HFF-Myc (cell line): ENCODE measurements around the gene SPTBN1.
"Not testable (repeated sequence)": the region's sequence is repeated elsewhere in the genome, so short reads cannot be mapped to it uniquely, and the experiment has no call there.

ENCODE experiments used
- DNase-seq: peaks from one replicate; pipeline ENCODE4 v3.0.0-alpha.2; 2011; ENCODE audit warnings: low read depth; ENCODE audit errors: extremely low read depth
- H3K4me3 ChIP-seq: replicated peaks from 2 replicates; pipeline ENCODE4 v1.5.1; 2011; ENCODE audit warnings: low read depth, mild to moderate bottlenecking, control low read depth, low read length
- CTCF ChIP-seq: IDR thresholded peaks from 2 replicates; pipeline ENCODE4 v1.5.1; 2012; ENCODE audit warnings: mild to moderate bottlenecking, low read depth, low read length, control low read depth; ENCODE audit errors: missing control alignments

Gene SPTBN1

GRCh38 chr2:54504866-54505265 lies 48.7 kb downstream of the SPTBN1 start:
- no peak for TF ChIP-seq CTCF
- H3K4me3 ChIP-seq, result no peak overlapping the region
- no peak for DNase-seq

DNA sequence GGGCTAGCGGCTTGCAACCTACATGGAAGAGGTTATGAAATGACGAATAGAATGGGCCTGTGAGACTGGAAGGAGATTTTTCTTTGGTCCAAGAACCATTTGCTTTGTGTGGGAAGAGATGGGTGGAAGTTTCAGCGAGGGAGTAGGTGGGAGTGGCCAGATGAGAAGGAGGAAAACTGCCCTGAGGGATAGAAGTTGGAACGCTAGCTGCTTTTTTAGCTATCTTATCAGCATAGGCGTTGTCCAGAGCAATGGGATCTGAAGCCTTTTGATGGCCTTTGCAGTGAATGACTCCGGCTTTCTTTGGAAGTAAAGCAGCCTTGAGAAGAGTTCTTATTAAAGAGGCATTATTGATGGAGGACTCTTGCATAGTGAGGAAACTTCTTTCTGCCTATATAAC lies 52.4 kb downstream of the SPTBN1 start:
- DNase-seq, result no peak
- no peak for TF ChIP-seq CTCF
- H3K4me3 ChIP-seq, result no peak overlapping the region

DNA sequence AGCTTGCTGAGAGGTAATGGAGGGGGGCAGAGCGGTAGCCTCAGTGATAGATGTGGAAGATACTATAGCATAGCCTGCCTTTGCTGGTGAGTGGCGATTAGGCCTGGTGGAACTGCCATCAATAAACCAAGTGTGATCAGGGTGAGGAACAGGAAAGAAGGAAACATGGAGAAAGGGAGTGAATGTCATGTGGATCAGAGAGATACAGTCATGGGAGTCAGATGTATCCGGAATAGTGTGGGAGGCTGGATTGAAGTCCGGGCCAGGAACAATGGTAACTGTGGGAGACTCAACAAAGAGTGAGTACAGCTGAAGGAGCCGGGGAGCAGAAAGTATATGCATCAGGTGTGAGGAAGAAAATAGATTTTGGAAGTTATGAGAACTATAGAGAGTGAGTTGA lies 52.9 kb downstream of the SPTBN1 start:
- H3K4me3 ChIP-seq, DNase-seq: not testable (repeated sequence)

- H3K4me3 ChIP-seq, result no peak overlapping the region
- no peak for TF ChIP-seq CTCF
- no peak for DNase-seq
These were observed 54.8 kb downstream of the SPTBN1 start for GRCh38 chr2:54510916-54511315.

DNA sequence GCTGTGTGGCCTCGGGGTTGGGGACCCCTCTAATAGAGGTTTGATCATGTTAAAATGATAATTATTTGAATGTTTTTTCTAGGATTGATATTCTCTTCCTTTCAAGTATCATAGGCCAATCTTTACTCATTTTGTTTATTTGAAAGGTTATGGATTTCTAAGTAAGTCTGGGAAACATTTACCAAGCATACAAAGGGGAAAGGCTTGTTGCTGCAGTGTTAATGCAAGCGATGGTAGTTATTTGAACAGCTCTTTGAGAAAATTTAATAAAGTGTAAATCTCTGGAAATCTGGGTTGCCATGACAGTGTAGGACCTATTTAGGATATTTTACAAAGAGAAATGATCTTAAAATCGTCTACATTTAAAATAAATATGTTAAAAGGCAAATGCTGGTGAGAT lies 56.1 kb downstream of the SPTBN1 start:
- H3K4me3 ChIP-seq, result no peak overlapping the region
- TF ChIP-seq CTCF, result no peak
- DNase-seq, result no peak

- no peak for TF ChIP-seq CTCF
- H3K4me3 ChIP-seq, result no peak overlapping the region
- DNase-seq, result no peak
These were observed 56.7 kb downstream of the SPTBN1 start for GRCh38 chr2:54512663-54513362.

DNA sequence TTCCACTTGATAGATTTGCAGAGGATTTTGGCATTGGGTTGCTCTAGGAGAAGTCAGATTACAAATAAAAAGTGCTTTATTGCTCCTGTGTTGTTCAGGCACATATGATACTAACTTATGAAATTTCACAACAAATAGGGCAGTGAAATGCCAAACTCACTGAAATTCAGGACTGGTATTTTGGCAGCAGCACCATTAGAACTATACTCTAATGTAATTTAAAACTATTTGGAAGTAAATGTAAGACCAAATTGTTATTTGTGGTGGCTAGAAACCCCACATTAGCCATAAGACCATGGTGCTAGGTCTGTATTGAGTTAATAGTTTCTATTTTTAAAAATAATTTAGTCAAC lies 57.2 kb downstream of the SPTBN1 start:
- DNase-seq, result no peak
- no peak for TF ChIP-seq CTCF
- H3K4me3 ChIP-seq, result no peak overlapping the region
